Measurements from ENCODE around the gene ZDHHC4.

ZDHHC4 gene

DNA sequence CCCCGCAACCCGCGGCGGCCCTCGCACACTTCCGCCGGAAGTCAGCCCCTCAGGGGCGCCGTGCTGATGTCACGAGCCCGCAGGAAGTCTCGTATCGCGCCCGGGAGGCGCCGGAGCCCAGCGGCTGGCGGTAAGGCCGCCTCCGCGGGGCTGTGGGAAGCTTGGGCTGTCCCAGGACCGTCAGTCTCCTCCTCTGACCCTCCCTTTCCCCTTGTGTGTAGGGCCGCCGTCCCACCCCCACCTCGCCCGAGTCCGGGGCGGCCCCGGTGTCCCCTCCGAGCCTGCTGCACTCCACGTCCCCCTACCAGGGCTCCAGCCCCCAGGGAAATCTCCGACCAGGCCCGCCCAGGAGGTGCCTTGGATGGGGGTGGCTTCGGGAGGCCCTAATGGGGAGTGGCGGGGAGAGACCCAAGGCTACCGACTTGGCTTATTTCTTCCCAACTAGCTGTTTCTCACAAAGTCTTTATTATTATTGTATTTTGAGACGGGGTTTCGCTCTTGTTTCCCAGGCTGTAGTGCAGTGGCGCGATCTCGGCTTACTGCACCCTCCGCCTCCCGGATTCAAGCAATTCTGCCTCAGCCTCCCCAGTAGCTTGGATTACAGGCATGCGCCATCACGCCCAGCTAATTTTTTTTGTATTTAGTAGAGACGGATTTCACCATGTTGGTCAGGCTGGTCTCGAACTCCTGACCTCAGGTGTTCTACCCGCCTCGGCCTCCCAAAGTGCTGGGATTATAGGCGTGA lies at the start of gene ZDHHC4:
Gene ZDHHC4, plus strand, starts transcription at position 86 of the 745 bp plus-strand sequence. CDS start 3,108 bp downstream, outside the sequence.
- peak; percentile 69 for DNase-seq

- DNase-seq: no peak
Observed at GRCh38 chr7:6528401-6529130, 48.7 kb upstream of the ZDHHC4 start.

DNA sequence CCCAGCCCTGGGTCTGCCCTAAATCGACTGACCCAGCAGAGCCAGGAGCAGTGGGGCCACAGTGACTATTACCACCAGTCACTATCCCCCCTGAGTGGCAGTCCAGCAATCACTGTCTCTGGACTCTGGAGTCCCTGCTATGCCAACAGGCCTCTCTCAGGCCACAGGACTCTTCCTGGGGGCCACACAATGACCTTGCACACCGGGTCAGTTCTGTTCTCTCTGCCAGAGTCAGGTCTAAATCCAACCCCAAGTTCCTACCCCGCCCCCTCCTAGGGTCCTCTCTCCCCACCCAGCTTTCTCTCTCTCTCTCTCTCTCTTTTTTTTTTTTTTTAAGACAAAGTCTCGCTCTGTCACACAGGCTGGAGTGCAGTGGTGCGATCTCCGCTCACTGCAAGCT lies 47.6 kb upstream of the ZDHHC4 start:
- no peak for DNase-seq

DNA sequence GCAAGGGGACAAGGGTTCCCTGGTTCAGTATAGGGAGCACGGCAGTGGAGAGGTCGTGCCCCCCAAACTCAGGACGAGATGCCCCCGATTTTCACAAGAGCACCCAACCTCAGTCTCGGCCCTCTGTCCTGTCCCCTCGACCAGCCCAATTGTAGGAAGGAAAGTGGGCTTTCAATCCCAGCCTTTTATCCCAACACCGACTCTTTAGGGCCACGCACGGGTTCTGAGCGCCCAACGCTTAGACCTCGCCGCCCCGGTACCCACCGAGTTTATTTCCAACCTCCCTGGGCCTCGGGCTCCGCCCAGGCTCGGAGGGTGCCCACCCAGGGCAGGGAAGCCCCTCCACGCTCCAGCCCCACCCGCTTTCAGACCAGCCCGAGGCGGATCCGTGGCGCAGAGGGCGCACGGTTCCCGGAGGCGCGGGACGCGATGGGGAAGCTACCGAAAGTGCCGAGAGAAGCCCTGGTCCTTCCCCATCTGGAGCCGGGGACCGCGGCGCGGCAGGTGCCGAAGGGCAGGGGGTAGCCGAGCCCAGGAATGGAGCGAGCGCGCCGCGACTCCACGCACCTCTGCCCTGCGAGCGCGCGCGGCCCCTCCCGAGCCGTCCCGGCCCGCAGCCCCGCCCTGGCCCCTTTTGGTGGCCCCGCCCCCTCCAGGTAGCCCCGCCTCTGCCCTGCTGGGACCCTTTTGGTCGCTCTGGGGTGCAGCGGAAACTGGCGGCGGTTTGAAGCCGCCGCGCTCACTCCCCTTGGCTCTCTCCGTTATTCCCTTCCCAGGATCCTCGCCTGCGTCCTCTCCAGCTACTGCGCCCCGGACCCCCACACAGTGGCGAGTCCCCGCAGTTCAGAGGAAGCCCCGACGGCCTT lies 46.4 kb upstream of the ZDHHC4 start:
- no peak for DNase-seq

DNA sequence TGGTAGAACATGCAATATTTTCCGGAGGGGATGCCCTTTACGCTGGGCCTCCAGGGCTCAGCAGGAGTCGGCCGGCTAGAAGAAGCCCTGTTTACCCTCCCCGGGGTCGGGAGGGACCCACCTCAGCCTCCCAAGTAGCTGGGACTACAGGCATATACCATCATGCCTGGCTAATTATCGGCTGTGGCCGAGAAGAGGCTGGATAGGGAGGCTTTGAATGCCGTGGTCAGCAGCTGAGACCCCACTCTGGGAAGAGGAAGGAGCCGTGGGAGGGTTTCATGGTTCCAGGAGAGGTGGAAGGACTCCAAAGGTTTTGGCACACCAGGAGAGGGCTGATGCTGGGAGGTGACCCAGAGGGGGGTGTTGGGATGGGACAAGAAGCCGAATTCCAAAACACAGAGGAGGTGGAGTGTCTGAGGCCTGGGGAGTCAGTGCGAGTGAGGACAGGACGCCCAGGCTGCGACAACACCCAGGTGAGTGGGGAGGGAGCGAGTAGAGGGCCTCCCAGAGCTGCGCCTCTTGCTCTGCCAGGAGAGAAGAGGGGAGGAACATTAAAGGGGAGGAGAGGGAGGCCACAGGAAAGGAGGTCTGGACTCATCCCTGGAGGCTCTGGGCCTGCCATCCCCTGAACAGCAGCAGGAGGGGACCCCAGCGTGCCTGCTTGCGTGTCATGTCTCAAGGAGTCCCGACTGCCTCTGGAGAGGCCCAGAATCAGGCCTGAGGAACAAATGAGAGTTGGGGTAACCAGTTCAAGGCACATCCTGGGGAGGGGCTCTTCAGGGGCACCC lies 45.6 kb upstream of the ZDHHC4 start:
- DNase-seq: no peak

- no peak for DNase-seq
Observed at GRCh38 chr7:6532516-6532915, 44.7 kb upstream of the ZDHHC4 start.

DNA sequence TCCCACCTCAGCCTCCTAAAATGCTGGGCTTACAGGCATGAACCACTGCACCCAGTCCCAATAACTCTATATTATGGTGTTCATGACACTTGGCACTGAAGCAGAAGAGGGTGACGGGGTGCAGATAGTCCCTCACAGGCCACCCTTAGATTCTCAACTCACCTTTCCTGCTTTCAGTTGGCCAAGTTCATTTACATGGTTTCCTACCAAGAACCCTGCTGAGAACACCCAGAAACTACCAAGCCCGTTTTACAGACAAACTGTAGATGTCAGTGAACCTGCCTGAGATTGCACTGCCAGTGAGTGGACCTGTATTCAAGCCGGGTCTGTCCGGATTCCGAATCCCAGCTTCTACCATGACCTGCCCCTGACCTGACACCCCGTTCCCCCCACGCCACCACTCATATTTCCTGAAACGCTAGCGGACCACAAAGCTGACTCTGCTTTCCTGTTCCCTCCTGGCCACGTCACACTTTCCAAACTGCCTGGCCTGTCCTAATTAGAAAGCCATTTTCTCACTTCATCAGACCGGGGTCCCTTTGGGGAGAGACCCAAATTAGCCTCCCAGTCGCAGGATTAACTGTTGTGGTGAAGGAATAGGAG lies 43.3 kb upstream of the ZDHHC4 start:
- no peak for DNase-seq

- DNase-seq: peak; percentile 62
Observed at GRCh38 chr7:6536262-6537260, 40.7 kb upstream of the ZDHHC4 start.

DNA sequence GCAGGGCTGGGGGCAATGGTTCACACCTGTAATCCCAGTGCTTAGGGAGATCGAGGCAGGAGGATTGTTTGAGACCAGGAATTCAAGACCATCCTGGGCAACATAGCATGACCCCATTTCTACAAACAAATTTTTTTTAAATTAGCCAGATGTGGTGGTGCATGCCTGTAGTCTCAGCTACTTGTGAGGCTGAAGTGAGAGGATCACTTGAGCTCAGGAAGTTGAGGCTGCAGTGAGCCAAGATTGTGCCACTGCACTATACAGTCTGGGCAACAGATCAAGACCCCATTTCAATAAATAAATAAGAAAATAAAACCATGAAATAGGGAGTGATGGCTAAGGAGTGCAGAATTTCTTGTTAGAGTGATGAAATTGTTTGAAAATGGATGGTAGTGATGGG lies 34.9 kb upstream of the ZDHHC4 start:
- no peak for DNase-seq

DNA sequence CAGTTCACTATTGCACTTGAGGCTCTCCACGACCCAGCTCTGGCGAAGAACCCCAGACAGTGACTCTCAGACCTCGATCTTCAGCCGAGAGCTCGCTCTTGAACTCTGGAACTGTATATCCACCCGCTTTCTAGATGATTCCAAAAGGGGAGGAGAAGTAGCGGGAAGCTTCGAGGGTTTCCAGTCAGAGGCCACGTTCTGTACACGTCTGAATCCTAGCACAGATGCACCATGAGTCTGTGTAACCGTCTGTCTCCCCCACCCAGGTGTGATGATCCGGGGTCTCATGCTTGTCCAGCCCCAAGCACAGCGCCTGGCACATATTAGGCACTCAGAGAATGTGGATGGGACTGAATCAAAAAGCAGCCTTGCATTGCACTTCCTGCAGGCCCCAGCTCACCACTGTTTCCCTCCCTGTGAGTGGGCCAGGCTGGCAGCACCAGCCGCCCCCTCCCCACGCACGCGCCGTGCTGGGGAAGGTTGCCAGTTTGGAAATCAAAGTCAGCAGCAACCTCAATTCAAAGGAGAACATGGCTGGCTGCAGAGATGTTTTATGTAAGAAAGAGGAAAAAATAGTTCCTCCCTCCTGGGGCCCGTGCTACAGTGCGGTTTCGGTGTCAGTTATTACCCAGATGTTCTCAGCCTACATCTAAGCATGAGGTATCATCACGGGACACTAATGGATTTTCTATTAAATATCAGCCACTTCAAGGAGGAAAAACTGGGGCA lies 31.7 kb upstream of the ZDHHC4 start:
- no peak for DNase-seq

DNA sequence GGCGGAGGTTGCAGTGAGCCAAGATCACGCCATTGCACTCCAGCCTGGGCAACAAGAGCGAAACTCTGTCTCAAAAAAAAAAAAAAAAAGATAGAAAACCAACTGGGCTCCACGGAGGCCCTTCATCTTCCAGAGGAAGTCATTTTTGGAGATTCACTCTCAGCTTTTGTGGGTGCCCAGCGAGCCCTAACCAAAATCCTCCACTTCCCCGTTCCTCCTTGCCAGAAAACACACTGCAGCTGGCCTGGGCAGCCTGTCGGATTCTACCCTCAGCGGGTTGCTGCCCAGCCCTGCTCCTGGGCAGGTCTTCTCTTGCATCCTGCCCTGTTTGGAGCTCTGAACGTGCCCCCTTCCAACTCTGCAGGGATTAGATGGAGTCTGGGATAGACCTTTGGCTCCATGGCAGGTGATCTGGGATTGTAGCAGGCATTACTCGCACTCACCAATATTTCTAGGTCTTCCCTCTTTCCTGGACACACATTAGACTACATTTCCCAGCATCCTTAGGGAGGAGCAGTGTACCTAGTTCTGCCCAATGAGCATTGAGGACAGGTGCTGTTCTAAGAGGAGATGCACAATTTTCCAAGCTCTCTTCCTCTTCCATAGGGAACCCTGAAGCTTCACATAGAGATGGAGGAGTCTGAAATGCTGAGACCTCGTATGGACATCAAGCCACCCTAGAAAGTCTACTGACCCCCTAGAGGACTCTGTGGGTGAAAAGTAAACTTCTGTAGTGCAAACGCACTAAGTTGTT lies 30.6 kb upstream of the ZDHHC4 start:
- DNase-seq: no peak

DNA sequence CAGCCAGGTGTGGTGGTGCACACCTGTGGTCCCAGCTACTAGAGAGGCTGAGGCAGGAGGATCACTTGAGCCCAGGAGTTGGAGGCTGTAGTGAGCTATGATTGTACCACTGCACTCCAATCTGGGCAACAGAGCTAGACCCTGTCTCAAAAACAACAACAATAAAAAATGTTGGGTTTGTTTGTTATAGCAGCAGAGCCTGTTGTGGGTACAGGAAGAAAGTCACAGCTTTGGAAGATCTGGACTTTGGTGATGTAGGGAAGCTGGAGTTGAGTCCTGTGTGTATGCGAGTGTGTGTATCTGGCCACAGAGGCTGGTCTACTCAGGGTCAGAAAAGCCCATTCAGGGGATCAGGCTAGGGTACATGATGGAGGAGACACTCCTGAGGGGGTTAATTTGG lies 29.9 kb upstream of the ZDHHC4 start:
- DNase-seq: no peak

GRCh38 chr7:6551016-6551511 lies 26.2 kb upstream of the ZDHHC4 start, which contains the start of gene GRID2IP:
Gene GRID2IP, minus strand, starts transcription at chr7:6551461. Its CDS starts 25 bp downstream, at chr7:6551436.
- DNase-seq: no peak

DNA sequence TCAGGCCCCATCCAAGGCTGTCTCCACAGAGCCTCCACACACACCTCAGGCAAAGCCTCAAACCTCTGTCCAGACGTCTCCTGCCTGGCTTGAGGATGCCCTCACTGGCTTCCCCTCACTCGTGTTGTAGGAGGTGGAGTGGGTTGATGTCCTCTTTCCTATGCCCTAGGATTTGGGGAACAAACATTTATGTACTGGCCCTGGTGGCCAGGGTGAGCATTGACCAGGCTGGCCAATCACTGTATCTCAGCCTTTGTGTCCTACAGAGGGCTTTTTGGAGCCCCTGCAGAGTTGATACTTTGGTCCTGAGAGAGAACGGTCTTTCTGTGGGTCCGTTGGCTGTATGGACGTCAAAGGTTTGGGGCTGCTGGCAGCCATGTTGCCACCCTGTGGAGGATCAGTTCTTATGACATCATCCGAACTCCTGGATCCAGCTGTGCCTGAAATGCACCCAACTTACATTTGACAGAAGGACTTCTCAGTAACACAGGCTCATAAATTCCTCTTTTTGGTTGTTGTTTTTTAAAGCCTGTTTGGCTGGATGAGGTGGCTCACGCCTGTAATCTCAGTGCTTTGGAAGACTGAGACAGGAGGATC lies 23.7 kb upstream of the ZDHHC4 start:
- no peak for DNase-seq

- DNase-seq: no peak
Observed at GRCh38 chr7:6554848-6555247, 22.4 kb upstream of the ZDHHC4 start.

- DNase-seq: no peak
Observed at GRCh38 chr7:6556196-6556595, 21.1 kb upstream of the ZDHHC4 start.

- no peak for DNase-seq
Observed at GRCh38 chr7:6558837-6559236, 18.4 kb upstream of the ZDHHC4 start.

GRCh38 chr7:6559896-6560295 lies 17.4 kb upstream of the ZDHHC4 start:
- no peak for DNase-seq

- DNase-seq: no peak
Observed at GRCh38 chr7:6562106-6562505, 15.1 kb upstream of the ZDHHC4 start.

Data from NCI-H748 treated with DMSO at 0.1 percent for 48 hours (cell line).